GM21423 (cell line): Measurements from ENCODE around the gene MPPED1.

Source experiments
- ATAC-seq: cut with Tn5 transposase; IDR thresholded peaks from one replicate; pipeline ENCODE4 v1.9.1; 2021; ENCODE audit warnings: mild to moderate bottlenecking, moderate library complexity; ENCODE audit not compliant: unreplicated experiment

MPPED1 gene

GRCh38 chr22:43428521-43428920 is 16.7 kb downstream of the MPPED1 start:
- no peak for ATAC-seq

- no peak for ATAC-seq
These were observed 17.6 kb downstream of the MPPED1 start for GRCh38 chr22:43429426-43429825.

DNA sequence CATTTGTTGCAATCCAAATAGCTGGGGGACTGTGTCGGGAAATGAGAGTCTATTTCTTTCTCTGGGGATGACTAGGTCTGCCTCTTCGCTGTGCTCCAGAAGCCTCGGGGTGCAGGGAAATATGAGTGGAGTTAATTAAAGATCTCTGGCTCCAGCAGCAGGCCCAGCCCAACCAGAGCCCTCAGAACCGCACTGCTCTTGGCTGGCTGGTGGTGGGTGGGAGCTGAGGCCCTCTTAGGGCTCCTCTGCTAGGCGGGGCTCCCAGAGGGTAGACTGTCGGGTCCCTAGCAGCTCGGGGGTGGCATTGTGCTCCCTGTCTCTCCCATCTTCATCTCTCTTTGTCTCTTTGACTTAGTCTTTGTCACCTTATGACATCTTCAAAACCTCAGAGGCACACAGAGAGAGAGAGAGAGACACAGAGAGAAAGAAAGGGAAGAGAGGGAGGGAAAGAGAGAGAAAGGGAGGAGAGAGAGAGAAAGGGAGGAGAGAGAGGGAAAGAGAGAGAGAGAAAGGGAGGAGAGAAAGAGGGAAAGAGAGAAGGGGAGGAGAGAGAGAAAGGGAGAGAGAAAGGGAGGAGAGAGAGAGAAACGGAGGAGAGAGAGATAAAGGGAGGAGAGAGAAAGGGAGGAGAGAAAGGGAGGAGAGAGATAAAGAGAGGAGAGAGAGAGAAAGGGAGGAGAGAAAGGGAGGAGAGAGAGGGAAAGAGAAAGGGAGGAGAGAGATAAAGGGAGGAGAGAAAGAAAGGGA is 20.2 kb downstream of the MPPED1 start:
- ATAC-seq, result no peak

- ATAC-seq, result no peak
These were observed 21.1 kb downstream of the MPPED1 start for GRCh38 chr22:43432883-43433415.

DNA sequence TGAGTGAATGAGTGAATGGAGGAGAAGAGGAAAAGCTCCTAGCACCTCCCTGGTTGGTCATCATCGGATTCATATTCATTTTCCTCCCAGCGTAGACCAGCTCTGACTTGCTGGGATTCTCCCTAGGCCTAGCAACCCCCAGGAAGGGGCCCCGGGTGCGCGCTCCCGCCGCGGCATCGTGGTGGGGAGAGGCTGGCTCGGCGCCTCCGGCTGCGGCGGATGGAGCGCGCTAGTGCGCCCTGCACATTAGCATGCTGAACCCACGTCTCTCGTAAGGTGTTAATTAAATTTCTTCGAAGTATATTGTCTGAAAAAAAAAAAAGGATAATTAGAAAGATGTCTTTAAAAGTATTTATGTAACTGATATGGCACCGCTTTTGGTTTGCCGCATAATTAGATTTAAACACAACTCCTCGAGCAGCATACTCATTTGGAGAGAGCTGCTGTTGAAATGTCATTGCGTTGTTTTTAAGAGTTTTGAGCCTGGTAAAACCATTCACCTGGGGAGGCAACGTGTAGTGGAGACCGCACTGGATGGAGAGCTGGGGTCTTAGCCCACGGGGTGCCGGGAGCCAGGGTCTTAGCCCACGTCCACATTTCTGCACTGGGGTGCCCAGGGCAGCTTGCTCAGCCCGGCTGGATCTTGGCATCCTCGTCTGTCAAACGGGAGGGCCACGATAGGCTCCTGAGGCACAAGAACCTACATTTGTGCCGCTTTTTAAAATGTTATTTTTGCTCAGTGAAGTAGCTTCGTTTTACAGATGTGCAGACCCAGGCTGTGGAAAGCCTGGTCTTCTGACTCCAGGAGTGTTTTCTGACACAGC is 21.8 kb downstream of the MPPED1 start:
- no peak for ATAC-seq

DNA sequence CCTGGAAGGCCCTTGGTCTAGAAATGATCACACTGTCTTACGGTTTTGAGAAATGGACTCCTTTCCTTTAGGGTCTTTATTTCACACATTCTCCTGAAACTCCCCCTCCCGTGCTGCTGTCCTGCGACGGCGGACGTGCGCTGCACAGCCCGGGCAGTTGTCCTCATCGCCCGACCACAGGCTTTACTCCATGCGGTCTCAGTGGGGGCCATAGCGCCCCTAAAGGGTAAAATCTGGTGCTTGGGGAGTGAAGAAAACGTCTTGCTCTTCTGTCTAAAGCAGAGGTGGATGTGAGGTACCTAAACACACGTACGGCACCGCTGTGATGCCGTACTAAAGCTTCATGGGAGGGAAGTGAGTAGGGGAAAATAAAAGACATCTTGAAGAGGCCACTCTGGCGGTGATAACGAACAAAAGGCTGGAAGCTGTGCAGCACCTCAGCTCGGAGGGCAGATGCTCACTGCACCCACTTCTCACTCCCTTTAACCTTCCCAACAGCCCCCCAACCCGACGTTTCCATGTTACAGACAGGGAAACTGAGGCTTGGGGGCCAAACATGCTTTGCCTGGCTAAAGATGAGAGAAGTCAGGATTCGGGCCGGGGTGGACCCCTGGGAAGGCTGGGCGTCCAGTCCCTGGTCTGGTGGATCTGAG is 22.6 kb downstream of the MPPED1 start:
- no peak for ATAC-seq

DNA sequence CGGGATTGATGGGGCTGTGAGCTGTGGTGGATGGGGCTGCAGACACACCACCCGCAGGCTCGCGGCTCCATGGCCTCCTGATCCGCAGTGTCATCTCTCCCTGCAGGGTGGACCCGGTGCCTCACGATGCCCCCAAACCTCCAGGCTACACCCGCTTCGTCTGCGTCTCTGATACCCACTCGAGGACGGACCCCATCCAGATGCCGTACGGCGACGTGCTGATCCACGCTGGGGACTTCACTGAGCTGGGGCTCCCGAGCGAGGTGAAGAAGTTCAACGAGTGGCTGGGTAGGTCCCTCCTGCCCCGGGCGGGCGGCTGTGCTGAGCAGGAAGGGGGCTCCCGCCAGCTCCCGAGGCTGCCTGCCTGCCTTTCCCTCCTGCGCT is 23.1 kb downstream of the MPPED1 start:
- no peak for ATAC-seq

- no peak for ATAC-seq
These were observed 24.3 kb downstream of the MPPED1 start for GRCh38 chr22:43435851-43436811.

DNA sequence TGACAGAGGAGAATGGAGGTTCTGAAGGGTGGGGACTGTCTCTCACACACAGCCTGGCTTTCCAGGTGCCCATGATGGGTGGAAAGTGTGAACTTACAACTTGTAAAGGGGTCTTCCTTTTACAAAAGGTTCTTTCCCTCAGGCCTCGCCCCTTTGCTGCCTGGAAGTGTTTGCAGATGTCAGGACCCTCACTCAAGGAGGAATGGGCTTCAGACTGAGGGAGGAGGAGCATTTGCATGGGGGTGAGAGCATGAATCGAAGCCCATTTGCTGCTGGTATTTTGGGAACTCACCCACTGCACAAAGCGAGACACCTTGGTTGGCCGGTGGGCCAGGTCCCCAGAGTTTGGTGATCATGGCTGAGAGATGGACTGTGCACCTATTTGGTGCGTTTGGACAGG is 25.1 kb downstream of the MPPED1 start:
- ATAC-seq, result no peak

DNA sequence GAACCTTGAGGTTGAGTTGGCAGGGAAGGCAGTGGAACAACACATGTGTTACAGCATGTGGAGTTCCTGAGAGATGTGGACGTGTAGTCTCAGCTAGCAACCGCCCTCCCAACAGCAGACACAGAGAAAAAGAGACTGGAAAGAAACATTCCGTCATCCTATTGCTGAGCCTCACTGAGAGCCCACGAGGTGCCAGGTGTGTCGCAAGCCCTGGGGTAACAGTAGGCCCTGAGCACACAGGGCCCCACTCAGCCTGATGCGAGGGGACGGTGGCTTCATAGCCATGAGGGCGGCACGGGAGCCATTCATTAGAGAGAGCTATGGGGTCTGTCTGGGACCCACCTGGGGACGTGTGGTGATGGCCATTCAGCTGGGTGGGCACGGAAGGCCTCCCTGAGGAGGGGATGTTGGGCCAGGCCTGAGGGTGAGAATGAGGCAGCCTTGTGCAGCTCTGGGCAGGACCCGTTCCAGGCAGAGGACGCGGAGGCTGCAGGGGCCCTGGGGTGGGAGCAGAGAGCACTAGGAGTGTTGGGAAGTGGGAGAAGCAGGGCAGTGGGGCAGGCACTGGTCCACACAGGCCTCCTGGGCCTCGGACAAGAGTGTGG is 26.2 kb downstream of the MPPED1 start:
- no peak for ATAC-seq

- ATAC-seq, result no peak
These were observed 27.0 kb downstream of the MPPED1 start for GRCh38 chr22:43438666-43439347.

DNA sequence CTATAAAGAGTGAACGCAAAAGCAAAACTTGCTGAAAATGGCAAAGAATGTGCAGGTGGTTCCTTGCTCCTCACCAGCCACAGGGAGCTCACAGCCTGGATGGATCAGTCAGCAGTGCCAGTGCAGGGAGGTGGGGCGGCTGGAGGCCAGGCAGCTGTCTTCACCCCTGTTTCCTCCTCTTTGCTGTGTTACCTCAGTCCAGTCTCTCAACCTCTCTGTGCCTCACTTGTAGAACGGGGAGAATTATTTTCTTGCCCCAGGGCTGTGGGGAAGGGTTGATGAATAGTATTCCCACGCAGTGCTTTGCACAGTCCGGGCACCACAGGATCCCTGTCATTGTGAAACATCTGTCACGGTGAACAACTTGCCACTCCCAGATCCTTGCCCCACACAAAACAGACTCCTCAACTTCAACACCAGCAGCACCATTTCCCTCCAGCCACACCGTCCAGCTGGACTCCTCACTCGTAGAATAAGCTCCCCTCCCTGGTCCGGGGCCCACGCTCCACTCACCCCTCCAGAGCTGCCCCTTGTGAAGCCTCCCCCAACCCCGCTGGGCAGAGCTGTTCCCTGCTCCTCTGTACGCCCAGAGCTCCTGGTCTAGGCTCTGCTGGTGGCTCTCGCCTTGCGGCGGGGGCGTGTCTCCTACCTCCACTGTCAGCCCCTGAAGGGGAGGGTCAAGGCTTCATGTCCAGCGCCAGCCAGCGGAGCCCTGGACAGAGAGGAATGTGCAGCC is 27.7 kb downstream of the MPPED1 start:
- no peak for ATAC-seq

DNA sequence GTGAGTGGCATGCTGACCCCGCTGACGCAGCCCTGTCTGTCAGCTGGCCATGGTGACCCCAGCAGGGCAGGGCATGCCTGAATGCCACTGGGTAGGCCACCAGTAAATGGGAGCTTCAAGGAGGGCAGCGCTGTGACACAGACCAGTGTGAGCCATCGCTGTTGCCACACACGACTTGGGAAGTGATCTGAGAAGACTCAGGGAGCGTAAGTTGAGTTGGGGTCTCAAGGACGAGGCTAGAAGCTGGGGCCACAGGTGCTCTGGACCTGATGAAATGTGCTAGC is 28.2 kb downstream of the MPPED1 start:
- ATAC-seq, result no peak

DNA sequence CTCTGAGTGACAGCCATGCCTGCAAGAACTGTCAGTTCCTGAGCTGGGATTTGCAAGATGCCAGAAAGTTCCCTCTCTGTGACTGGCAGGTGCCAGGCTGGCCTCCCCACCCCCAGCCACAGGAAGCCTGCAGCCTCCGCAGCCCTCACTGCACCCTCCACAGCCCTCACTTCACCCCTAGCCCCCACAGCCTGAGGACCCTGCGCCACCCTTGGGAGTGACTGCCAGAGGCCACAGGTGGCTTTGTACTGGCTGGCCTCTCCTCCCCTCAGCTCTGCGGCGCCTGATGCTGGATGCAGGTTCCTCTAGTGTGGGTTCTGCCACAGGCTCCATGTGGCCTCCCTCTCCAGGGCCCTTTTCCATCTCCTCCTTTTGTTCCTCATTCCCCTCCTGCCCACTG is 28.7 kb downstream of the MPPED1 start:
- no peak for ATAC-seq

DNA sequence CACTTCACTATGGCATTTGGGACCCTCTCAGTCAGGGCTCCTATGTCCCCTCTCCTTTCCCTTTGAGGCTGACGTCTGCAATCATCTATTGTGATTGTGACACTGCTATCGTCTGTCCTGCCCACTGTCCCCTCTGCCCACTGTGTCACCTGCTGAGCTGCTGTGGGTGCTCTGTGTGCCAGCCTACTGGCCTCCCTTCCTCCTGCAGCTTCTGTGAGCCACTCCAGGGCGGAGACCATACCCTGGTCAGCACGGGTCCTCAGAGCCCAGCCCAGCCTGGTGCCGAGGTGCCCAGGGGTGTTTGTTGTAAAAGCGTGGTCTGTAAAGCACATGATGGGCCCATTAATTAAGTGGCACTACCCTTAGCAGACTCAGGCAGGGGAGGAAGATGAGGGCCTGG is 29.4 kb downstream of the MPPED1 start:
- ATAC-seq, result no peak

DNA sequence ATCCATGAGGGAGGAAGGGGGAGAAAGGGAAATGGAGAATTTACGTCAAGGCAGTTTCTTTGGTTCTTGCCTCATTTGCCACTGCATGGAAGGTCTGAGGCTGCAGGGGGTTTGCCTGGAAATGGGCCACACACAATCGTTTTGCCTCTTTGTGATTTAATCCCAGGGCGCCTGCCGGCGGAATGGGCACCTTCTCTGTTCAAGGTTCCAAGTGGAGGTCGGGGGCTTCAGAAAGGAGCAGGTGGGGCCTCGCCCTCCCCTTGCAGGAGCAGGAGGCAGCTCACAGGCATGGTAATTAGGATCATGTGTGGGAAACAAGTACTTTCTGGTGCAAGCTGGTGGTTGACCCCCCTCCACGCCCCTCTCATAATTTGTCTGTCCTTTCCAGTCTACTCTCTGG is 29.9 kb downstream of the MPPED1 start:
- no peak for ATAC-seq

DNA sequence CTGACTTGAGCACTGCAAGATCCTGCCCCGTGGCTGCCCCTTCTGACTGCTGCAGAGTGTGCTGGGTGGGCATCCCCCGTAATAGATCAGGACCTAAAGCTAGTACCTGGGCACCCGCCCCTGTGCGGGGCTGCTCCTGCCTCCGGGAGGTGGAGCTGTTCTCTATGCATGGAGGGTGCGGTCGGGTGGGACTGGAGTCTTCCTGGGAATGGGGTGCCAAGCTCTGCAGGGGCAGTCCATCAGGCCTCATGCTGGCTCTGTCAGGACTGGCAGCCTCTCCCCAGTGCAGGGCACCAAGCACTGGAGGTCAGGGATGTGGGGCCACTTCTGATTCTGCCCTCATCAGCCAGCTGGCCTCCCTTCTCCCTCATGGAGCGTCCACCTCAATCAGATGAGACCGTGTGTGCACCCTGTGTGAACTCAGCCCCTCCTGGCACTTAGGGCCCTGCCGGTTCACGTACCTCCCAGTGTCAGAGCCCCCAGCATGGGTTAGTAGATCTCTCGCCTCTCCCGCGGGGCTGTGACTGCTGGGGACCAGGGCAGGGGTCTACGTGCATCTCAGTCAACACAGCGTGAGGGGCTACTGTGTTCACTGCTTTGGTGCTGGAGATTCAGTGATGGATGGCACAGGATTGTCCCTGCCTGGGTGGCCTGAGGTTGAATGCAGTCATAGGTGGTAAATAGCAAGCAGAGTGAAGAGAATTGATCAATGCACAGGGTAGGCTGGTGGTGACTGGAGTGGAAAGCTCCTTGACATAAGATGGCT is 30.8 kb downstream of the MPPED1 start:
- no peak for ATAC-seq

- ATAC-seq, result no peak
These were observed 31.3 kb downstream of the MPPED1 start for GRCh38 chr22:43443152-43443471.
